GM20000 (cell line): ENCODE data around the gene HS3ST3B1.

ENCODE experiments used
- DNase-seq: peaks from one replicate; pipeline ENCODE4 v3.0.0; 2012; ENCODE audit warnings: low spot score
- CTCF ChIP-seq: IDR thresholded peaks from 2 replicates; pipeline ENCODE4 v1.5.1; 2012; ENCODE audit warnings: mild to moderate bottlenecking, control low read depth; ENCODE audit errors: extremely low read depth, missing control alignments

Gene HS3ST3B1

GRCh38 chr17:14310101-14310500 is 9.2 kb downstream of the HS3ST3B1 start:
- TF ChIP-seq CTCF = no peak
- DNase-seq = no peak

- no peak for TF ChIP-seq CTCF
- no peak for DNase-seq
Measured at GRCh38 chr17:14310605-14311004, 9.7 kb downstream of the HS3ST3B1 start.

- no peak for DNase-seq
- TF ChIP-seq CTCF = no peak
Measured at GRCh38 chr17:14311186-14311705, 10.4 kb downstream of the HS3ST3B1 start.

GRCh38 chr17:14311981-14312380 is 11.1 kb downstream of the HS3ST3B1 start:
- DNase-seq = no peak
- TF ChIP-seq CTCF = no peak

- no peak for DNase-seq
- TF ChIP-seq CTCF = no peak
Measured at GRCh38 chr17:14312522-14312921, 11.6 kb downstream of the HS3ST3B1 start.

- no peak for DNase-seq
- no peak for TF ChIP-seq CTCF
Measured at GRCh38 chr17:14316126-14316832, 15.4 kb downstream of the HS3ST3B1 start.

- no peak for TF ChIP-seq CTCF
- DNase-seq = no peak
Measured at GRCh38 chr17:14317383-14317782, 16.5 kb downstream of the HS3ST3B1 start.
